GM10266 (cell line): ENCODE measurements around the gene ACBD4.

Source experiments
- DNase-seq: peaks from one replicate; pipeline ENCODE4 v3.0.0; 2012; ENCODE audit errors: extremely low spot score
- CTCF ChIP-seq: IDR thresholded peaks from 2 replicates; pipeline ENCODE4 v1.5.1; 2012; ENCODE audit warnings: mild to moderate bottlenecking, low read depth; ENCODE audit not compliant: control insufficient read depth, insufficient read depth; ENCODE audit errors: missing control alignments

ACBD4 gene

GRCh38 chr17:45108595-45109521 lies 26.6 kb upstream of the ACBD4 start:
- no peak for TF ChIP-seq CTCF
- DNase-seq, result no peak

- no peak for TF ChIP-seq CTCF
- DNase-seq, result no peak
Observed at GRCh38 chr17:45110676-45111611, 24.5 kb upstream of the ACBD4 start.

- DNase-seq, result no peak
Observed at GRCh38 chr17:45111850-45112249, 23.6 kb upstream of the ACBD4 start.

GRCh38 chr17:45112559-45113423 lies 22.7 kb upstream of the ACBD4 start:
- no peak for TF ChIP-seq CTCF
- no peak for DNase-seq

More at GRCh38 chr17:45111850-45112249, 23.6 kb upstream of the ACBD4 start:
- no peak for TF ChIP-seq CTCF

GRCh38 chr17:45113424-45113754 lies 22.1 kb upstream of the ACBD4 start:
- no peak for TF ChIP-seq CTCF
- DNase-seq, result no peak

- no peak for TF ChIP-seq CTCF
- DNase-seq, result no peak
Observed at GRCh38 chr17:45114117-45114932, 21.2 kb upstream of the ACBD4 start.
